Fibroblast of skin of back (primary cell): ENCODE measurements around the gene OR52H1.

Experiments used
- DNase-seq: peaks from one replicate; pipeline ENCODE4 v3.0.0-alpha.2; 2013

The OR52H1 gene

DNA sequence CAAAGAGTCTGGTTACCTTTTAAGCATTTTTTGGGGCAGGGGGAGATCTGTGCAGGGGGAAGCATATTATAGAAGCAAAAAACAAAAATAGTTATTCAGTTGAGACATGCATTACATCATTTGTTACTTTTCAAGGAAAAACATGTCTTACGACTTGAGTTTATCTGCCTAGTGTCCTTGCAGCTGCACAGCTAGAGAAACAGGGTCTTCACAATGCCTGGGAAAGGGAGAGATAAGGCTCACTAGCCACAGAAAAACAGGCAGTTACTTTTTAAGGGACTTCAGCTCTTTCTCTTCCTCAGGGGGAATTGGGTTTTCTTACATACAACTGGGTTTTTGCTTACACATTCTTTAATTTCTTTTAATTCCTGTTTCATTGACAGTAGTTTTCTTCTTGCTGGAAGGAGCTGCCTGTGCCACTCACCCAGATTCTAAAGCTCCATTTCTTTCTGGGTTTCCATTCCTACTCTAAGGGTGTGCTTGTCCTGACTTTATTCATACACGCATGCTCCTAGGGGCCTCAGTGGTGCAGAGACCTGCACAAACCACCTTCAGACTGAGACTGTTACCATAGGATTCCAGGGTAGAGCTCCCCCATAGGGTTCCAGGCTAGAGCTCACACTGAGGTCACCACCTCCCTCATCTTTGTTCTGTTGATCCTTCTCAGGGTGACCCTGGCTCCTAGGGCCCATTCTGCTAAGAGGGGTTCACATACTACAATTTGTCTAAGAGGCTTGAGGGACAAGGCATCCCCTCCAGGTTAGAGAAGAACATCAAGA is 17.1 kb downstream of the OR52H1 start:
- no peak for DNase-seq

DNA sequence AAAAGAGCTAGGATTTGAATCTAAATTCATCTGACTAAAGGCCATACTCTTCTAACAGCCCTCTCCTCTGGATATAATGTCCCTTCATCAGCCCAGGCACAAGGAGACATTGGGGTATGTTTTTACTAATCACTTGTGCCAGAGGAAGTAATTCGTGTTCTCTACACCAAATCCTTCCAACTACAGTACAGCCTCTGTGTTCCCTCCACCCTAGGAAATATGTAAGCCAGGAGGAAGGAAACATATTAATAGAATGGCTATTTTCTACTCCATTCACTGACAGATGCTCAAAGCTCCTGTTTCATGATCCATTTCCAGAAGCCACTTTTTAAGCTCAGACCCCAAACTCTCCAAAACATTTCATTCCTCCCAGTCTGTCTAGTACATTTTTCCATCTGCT is 19.8 kb downstream of the OR52H1 start:
- no peak for DNase-seq

- DNase-seq: no peak
Observed at GRCh38 chr11:5527716-5528115, 20.6 kb downstream of the OR52H1 start.

DNA sequence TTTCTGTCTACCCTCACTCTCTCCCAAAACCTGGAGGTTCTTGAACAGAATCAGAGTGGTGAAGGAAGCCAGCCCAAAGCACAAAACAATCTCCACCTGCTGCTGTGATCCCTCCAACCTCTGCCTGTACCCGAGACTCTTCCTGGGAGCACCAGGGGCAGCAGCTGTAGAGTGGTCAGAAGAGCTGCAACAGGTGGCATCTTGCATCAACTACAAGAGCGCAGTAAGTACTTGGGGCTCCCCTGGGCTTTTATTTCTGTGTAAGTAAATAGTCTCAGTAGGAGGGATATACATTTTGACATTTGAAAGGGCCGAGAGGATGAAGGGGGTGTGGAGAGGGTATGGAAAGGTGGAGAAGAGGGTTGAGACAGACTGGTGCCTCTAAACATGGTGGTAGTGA is 23.6 kb downstream of the OR52H1 start:
- DNase-seq: no peak

DNA sequence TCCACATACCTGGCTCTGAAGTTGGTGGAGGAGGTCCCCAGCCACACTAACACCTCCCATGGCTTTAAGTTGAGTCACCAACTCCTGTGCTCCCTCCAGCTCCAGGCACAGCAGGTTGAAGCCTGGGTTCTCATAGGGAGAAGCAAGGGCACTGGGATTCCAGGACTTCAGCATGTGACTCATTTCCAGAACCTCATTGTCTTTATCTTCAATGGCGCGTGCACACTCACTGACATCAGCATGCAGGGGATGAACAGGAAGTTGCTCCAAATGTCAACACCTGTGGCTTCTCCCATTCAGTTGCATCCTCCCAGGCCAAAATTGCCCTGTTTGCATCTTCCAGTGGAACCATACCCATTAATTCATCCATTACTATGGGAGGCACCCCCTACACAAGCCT is 26.0 kb downstream of the OR52H1 start:
- no peak for DNase-seq

- no peak for DNase-seq
Observed at GRCh38 chr11:5521540-5521939, 26.8 kb downstream of the OR52H1 start.

DNA sequence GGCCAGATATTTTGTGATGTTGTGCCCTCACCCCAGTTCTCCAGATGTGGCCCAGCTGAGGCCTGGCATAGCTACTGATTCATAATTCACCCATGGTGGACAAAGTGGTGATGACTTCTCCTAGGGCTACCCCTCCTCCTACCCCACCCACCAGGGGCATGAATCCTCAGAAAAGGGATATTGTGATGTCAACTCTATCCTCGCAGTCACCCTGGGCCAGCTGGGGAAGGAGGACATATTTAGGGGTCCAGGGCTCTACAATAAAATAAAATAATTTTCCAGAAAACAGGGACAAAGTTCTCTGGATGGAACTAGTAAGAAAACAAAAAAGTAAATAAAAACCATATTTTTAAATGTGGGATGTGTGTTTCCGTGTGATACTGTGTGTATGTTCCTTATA is 31.7 kb downstream of the OR52H1 start, which contains the start of gene UBQLNL:
UBQLNL (minus strand) TSS at position 101 of the 400 bp plus-strand sequence. CDS start 258 bp downstream, outside the sequence.
- DNase-seq: no peak

GRCh38 chr11:5514841-5515240 is 33.5 kb downstream of the OR52H1 start:
- DNase-seq: no peak

DNA sequence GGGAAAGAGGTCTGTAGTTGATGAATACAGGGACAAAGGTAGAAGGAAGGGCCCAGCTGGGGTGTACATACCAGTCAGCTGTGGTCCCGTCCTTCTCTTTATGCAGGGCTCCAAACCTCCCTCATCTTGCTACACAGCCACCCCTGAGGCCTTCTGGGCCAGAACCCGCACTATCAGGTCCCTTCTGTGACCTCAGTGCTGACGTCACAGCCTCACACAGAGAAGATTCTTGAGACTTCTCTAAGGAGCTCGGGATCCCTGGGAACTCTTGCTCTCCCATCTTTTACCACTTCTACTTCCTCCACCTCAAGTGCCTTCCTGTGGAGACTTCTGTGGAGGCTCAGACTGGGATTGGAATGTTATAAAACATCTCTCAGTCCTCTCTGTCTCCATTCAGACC is 38.5 kb downstream of the OR52H1 start, which contains the start of gene UBQLN3:
UBQLN3 (minus strand) TSS at position 155 of the 400 bp plus-strand sequence. CDS start 399 bp downstream, outside the sequence.
- DNase-seq: no peak

- no peak for DNase-seq
Observed at GRCh38 chr11:5508605-5509004, 39.7 kb downstream of the OR52H1 start.

DNA sequence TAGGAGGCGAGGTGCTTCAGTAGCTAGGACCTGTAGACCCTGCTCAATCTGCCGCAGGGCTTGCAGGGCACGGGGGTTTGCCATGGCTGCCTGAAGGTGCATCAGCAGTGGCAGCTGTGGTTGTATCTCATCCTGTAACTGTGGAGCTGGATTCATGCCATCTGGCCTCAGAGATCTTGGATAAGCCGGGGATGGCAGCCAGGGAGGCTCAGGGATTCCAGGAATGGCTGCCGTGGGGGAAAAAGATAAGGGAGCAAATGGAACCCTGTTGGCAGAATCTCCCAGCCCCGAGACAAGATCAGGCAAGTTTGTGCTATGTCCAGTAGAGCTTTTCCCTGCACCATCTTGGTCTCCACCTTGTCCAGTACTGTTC is 40.4 kb downstream of the OR52H1 start:
- no peak for DNase-seq

DNA sequence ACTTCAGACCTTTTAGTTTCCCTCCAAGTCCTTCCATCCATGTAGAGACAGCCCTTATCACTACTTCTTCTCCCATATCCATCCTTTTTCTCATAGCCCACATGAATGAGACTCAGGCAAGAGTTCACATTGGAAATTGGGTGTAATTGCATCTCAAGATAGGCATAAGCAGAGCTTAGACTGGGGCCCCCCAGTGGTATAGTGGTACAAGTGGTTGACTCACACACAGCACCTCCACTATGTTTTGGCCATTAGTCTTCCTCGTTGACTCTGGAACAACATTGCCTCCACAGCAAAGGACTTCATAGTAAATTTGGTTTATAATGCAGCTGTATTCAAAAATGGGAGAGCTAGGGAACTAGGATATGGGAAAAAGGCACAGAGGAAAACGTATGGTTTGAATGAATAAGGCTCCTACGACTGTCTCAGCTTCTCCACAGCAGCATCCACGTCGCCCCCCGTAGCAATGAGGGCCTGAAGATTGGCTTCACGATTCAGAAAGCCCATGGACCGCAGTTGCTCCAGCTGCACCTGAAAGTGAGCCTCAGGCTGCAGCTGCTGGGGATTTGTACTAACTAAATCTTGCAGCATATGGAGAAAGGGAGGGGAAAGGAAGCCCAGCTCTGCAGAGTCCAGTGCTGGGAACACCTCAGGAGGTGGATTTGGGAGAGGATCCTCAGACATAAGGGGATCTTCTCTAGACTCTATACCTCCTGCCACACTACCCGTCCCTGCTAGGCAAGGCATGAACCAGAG is 41.0 kb downstream of the OR52H1 start:
- DNase-seq: no peak

DNA sequence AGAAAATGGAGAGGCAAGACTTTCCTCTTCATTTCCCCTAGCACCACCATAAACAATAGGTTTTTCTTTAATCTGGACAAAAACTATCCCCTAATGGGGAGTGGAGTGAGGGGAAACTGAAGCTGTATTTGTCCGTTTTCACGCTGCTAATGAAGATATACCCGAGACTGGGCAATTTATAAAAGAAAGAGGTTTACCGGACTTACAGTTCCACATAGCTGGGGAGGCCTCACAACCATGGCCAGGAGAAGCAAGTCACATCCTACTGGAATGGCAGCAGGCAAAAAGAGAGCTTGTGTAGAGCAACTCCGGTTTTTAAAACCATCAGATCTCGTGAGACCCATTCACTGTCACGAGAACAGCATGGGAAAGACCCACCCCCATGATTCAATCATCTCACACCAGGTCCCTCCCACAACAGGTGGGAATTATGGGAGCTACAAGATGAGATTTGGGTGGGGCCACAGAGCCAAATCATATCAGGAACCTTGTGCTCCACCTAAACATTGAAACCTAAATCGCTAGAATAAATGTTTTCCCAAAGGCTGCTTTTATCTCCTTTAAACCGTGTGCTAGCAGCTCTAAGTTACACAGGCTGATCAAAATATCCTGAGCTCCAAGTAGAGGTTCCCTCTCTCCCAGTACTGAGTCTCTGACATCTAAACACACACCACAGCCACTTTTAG is 42.8 kb downstream of the OR52H1 start:
- no peak for DNase-seq

DNA sequence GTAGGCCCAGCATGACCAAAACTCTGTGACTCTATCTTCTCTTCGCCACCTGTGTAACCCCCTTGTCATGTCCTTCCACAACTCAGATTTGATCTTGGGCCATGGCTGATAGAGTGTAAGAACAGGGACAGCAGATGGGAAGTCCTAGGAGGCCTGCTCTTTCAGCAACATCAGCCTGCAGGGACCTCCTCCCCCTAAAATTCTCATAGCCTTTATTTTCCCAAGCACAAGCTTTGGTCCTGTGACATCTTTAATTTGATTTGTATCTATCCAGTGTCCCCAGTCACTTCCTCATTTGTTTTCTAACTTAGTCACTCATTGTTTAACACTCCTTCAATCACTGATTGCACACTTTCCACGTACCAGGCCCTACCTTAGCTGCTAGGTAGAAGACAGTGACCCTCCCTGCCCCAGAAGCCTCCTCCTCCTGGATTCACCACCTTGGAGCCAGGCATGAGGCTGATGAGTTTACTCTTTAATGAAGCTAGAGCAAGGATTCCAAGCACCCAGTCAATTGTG is 43.9 kb downstream of the OR52H1 start:
- DNase-seq: no peak

DNA sequence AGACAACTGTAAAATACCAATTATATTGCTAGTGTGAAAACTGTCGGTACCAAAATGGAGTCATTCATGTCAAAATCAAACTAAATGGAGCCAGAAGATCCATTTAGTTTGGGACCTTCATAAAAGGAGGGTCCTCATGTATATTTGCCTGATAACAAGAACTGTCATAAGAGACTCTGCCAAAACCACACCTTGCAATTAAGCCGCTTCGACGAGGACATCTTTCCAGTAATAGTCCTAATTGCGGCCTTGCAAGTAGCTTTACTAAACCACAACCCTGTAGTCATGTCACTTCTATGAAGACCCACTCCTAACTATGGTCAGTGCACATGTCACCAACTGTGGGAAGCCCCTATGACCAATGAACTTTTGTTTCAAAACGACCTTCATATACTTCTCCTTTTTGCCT is 47.9 kb downstream of the OR52H1 start:
- no peak for DNase-seq

DNA sequence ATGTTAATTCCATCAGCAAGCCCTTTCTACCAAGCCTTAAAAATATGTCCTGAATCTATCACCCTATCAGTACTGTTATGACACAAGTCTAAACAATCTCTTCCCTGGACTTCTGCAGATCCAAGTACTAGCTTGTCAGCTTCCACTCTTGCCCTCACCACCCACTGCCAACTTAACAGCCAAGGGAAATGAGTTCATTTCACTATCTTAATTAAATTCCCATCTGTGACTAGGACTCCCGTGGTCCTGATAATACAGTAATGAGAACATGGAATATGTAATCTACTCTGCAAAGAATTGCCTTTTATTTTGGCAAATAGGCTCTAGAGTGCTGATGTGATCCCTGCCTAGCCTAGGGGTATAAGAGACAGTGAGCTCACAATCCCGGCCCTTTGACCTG is 48.7 kb downstream of the OR52H1 start:
- DNase-seq: no peak
